HUDEP-2 (cell line): ENCODE results near the gene MSLN.

Source experiments
- DNase-seq, 76 experiments: peaks; one replicate each; lab custom pipeline; 2025; ENCODE audit not compliant: unreplicated experiment in 76 of 76; lab: John Stamatoyannopoulos, UW

Gene MSLN

GRCh38 chr16:760545-761343, at the start of gene MSLN:
MSLN (plus strand) TSS chr16:760734; CDS start chr16:762681, 1,947 bp downstream.
- no peak for DNase-seq

GRCh38 chr16:711084-711483, 49.5 kb upstream of the MSLN start:
- no peak for DNase-seq

- peak in 56 of 76 experiments; percentile 23 to 79 (median 54) for DNase-seq
Observed at GRCh38 chr16:711548-712320, 48.8 kb upstream of the MSLN start.

DNA sequence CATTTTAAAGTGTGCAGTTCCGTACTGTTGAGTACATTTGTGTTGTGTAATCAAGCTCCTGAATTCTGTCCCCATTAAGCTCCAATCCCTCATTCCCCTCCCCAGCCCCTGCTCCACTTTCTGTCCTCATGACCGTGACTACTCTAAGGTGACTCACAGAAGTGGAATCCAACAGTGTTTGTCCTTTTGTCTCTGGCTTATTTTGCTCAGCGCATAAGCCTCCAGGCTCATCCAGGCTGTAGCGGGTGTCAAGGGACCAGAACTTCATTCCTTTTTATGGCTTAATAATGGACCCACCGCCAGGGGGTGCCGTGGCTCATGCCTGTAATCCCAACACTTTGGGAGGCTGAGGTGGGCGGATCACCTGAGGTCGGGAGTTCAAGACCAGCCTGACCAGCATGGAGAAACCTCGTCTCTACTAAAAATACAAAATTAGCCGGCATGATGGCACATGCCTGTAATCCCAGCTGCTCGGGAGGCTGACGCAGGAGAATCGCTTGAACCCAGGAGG, 47.7 kb upstream of the MSLN start:
- DNase-seq = peak in 50 of 76 experiments; percentile 6 to 68 (median 39)

GRCh38 chr16:714079-714478, 46.5 kb upstream of the MSLN start:
- DNase-seq = no peak

- DNase-seq = peak in 73 of 76 experiments; percentile 28 to 95 (median 80)
Observed at GRCh38 chr16:714558-715476, 45.7 kb upstream of the MSLN start, which contains the start of gene METRN. METRN (plus strand) TSS chr16:715118; CDS start chr16:715290, 172 bp downstream.

DNA sequence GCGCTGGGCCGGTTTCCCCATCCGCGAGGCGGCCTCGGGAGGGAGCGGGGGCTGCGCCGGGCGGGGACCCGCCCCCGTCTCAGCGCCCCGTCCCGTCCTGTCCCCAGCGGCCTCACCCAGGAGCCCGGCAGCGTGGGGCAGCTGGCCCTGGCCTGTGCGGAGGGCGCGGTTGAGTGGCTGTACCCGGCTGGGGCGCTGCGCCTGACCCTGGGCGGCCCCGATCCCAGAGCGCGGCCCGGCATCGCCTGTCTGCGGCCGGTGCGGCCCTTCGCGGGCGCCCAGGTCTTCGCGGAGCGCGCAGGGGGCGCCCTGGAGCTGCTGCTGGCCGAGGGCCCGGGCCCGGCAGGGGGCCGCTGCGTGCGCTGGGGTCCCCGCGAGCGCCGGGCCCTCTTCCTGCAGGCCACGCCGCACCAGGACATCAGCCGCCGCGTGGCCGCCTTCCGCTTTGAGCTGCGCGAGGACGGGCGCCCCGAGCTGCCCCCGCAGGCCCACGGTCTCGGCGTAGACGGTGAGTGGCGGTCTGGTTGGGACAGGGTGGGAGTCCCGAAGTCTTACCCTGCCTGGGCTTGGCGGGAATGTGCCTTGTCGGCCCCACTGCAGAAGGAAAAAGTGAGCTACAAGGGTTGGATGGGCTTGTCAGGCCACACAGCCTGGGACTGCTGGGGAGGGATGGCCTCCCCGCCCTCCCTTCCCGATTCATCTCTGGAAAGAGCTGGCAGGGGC, 44.9 kb upstream of the MSLN start:
- DNase-seq = peak in 20 of 76 experiments; percentile 13 to 45 (median 30)

GRCh38 chr16:716200-716568, 44.4 kb upstream of the MSLN start:
- no peak for DNase-seq

DNA sequence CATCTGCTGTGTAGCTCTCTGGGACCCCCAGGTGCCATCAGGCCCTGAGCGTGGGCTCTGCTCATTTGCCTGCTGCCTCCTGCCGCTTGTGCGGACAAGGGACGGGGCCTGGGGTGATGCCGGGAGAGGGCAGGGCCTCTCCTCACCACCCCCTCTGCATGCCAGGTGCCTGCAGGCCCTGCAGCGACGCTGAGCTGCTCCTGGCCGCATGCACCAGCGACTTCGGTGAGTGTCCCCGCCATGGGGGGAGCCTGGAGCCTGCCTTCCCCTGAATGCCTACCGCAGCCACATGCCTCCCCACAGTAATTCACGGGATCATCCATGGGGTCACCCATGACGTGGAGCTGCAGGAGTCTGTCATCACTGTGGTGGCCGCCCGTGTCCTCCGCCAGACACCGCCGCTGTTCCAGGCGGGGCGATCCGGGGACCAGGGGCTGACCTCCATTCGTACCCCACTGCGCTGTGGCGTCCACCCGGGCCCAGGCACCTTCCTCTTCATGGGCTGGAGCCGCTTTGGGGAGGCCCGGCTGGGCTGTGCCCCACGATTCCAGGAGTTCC, 43.7 kb upstream of the MSLN start:
- DNase-seq = no peak

- no peak for DNase-seq
Observed at GRCh38 chr16:717450-718245, 42.9 kb upstream of the MSLN start.

- DNase-seq = no peak
Observed at GRCh38 chr16:718389-718788, 42.1 kb upstream of the MSLN start.

DNA sequence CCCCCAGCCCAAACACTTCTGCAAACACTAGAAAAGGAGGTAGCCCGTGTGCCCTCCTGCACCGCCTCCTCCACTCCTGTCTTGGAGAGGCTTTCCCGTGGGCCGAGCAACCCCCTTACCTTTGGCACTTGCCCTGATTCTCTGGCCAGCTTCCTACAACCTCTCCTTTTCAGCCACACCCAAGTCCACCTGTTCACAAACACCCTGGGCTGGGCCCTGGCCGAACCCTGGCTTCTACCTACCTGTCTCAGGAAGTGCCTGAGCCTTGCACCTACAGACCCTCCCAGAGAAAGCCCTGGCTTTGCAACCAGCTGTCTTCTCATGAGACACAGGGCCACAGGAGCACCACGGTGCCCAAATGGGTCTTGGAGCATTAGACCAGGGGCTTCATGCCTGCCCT, 41.6 kb upstream of the MSLN start:
- no peak for DNase-seq

- DNase-seq = peak in 18 of 76 experiments; percentile 13 to 45 (median 30)
Observed at GRCh38 chr16:719815-720446, 40.6 kb upstream of the MSLN start.

DNA sequence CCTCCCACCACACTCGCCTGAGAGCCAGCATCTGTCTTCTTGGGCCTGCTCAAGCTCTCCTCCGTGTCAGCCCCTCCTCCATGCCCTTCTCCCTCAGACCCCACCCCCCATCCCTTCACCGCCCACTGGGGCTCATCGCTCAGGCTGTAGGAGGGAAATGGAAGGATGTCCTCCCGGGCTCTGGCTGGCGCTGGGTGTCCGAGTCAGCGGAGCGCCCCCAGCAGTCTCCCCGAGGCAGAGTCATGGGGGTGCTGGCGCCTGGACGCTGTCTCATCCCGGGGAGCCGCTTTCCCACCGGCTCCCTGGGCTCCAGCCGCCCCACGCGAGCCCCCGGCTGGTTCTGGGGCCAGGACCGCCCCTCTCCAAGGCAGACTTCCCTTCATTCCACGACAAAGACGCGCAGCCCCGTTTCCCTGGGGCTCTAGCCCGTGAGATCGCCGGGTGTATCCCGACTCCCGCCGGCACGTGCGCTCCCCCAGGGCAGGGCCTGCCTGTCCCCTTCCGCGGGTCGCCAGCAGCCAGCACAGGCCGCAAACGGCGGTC, 40.0 kb upstream of the MSLN start:
- peak in 55 of 76 experiments; percentile 17 to 96 (median 50) for DNase-seq

- peak in 73 of 76 experiments; percentile 43 to 96 (median 82) for DNase-seq
Observed at GRCh38 chr16:720990-721764, 39.4 kb upstream of the MSLN start, which contains the start of gene ANTKMT. ANTKMT (plus strand) TSS chr16:721146; CDS start chr16:721275, 129 bp downstream.

DNA sequence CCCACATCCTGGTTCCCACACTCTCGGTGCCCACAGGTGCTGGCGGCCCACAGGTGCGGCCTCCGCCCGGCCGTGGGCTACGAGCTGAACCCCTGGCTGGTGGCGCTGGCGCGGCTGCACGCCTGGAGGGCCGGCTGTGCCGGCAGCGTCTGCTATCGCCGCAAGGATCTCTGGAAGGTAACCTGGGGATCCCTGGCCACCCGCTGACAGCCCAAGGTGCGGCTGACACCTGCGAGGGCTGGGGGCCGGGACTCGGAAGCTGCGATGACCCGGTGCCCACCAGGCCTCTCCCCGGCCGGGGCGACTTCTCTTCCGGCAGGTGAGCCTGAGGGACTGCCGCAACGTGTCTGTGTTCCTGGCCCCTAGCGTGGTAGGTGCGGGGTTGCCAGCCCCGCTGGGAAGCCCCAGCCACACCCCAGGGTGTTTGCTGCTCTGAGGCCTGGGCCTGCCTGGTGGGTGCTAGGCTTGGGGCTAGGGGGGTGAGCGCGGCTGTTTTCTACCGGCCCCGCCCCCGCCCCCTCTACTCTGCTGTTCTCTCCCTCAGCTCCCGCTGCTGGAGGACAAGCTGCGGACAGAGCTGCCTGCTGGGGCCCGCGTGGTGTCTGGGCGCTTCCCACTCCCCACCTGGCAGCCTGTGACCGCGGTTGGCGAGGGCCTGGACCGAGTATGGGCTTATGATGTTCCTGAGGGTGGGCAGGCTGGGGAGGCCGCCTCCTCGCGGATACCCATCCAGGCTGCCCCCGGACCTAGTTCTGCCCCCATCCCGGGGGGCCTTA, 38.6 kb upstream of the MSLN start:
- no peak for DNase-seq
